ENCODE results near the gene HOXA7.

- TF ChIP-seq CTCF (conservative IDR thresholded peaks at IDR 0.05; ENCODE audit: low read depth in 2 of 2) (no peak), CREB1 (CRISPR knock-in tag; IDR thresholded peaks at IDR 0.05; ENCODE audit: low read depth) (no peak)
Observed at GRCh38 chr7:27128776-27129728, 27.4 kb downstream of the HOXA7 start.

Data from GM23338 (cell line).